ENCODE measurements around the gene ADAMTS2. TPM values are rescaled to one million over a fixed set of nuclear protein-coding genes. Genes with fewer than 3 reads are reported as not detected.

The ADAMTS2 gene
- total RNA-seq, 2 experiments from 2014 or later, result not detected

- H3K36me3 ChIP-seq (ENCODE audit: insufficient read depth, low read length), result no peaks in the 10 kb centered on the region
- H3K4me1 Mint-ChIP-seq (ENCODE audit: low read depth), result no peaks in the 10 kb centered on the region
- POLR2A ChIA-PET, result no interaction called here
- intact Hi-C loops (cut with DNase I, micrococcal nuclease), result no loop called here
- H3K9me3 Mint-ChIP-seq, result peaks cover 3% of the 10 kb centered on the region
- DNase-seq (peak in 2 of 14 experiments; percentile 2 to 27), ATAC-seq (ENCODE audit: poor library complexity) (no peak)
- H3K4me1 ChIP-seq (ENCODE audit: insufficient read depth, low read length), result no peaks in the 10 kb centered on the region
- CTCF ChIA-PET, result no interaction called here
- peaks cover 4 to 22% of the 10 kb centered on the region in 2 experiments for H3K9me3 ChIP-seq (ENCODE audit: control insufficient read depth in 1 of 2, insufficient read depth in 1 of 2, low read length in 2 of 2)
- no peak overlapping the region for H3K4me3 Mint-ChIP-seq
- no peak overlapping the region for H3K27ac ChIP-seq (ENCODE audit: low read depth in 1 of 2, low read length in 2 of 2)
- H3K4me3 ChIP-seq (ENCODE audit: low read length), result no peak overlapping the region
- H3K27me3 ChIP-seq (ENCODE audit: control insufficient read depth in 1 of 2, insufficient read depth in 2 of 2, low read length in 2 of 2), result no peaks in the 10 kb centered on the region
- no peaks in the 10 kb centered on the region for H3K36me3 Mint-ChIP-seq (ENCODE audit: low read depth)
- no peak overlapping the region for H3K27ac Mint-ChIP-seq
- H3K27me3 Mint-ChIP-seq, result no peaks in the 10 kb centered on the region
- TF ChIP-seq CTCF (IDR thresholded peaks at IDR 0.05), result no peak
Observed at GRCh38 chr5:179158556-179158955, 186.7 kb downstream of the ADAMTS2 start.

GRCh38 chr5:179154991-179155955 is 190.0 kb downstream of the ADAMTS2 start:
- H3K4me3 ChIP-seq (ENCODE audit: low read length), result no peak overlapping the region
- Mint-ChIP-seq H3K4me3 (no peak overlapping the region), H3K27me3 (no peaks in the 10 kb centered on the region), H3K27ac (no peak overlapping the region), H3K9me3 (no peaks in the 10 kb centered on the region), H3K36me3 (ENCODE audit: low read depth) (no peaks in the 10 kb centered on the region), H3K4me1 (ENCODE audit: low read depth) (no peaks in the 10 kb centered on the region)
- peaks cover 0 to 11% of the 10 kb centered on the region in 2 experiments for H3K9me3 ChIP-seq (ENCODE audit: control insufficient read depth in 1 of 2, insufficient read depth in 1 of 2, low read length in 2 of 2)
- no peak for ATAC-seq (ENCODE audit: poor library complexity)
- H3K4me1 ChIP-seq (ENCODE audit: insufficient read depth, low read length), result no peaks in the 10 kb centered on the region
- no peak overlapping the region for H3K27ac ChIP-seq (ENCODE audit: low read depth in 1 of 2, low read length in 2 of 2)
- no peaks in the 10 kb centered on the region for H3K36me3 ChIP-seq (ENCODE audit: insufficient read depth, low read length)
- no peaks in the 10 kb centered on the region for H3K27me3 ChIP-seq (ENCODE audit: control insufficient read depth in 1 of 2, insufficient read depth in 2 of 2, low read length in 2 of 2)
- intact Hi-C loops (cut with DNase I, micrococcal nuclease), result no loop called here
- DNase-seq, result peak in 1 of 14 experiments; percentile 12
- POLR2A ChIA-PET, result no interaction called here
- TF ChIP-seq CTCF (IDR thresholded peaks at IDR 0.05), result no peak
- CTCF ChIA-PET, result interaction anchor here (0.6 kb wide), 1 partner anchor 178 kb away, joined by 3 read pairs; no protein-coding TSS in a partner anchor

GRCh38 chr5:179154346-179154990 is 190.8 kb downstream of the ADAMTS2 start:
- no peak for TF ChIP-seq CTCF (IDR thresholded peaks at IDR 0.05)
- no peaks in the 10 kb centered on the region for H3K27me3 ChIP-seq (ENCODE audit: control insufficient read depth in 1 of 2, insufficient read depth in 2 of 2, low read length in 2 of 2)
- POLR2A ChIA-PET, result no interaction called here
- H3K4me3 ChIP-seq (ENCODE audit: low read length), result no peak overlapping the region
- no peaks in the 10 kb centered on the region for H3K4me1 ChIP-seq (ENCODE audit: insufficient read depth, low read length)
- H3K4me1 Mint-ChIP-seq (ENCODE audit: low read depth), result no peaks in the 10 kb centered on the region
- no peak overlapping the region for H3K4me3 Mint-ChIP-seq
- H3K27ac ChIP-seq (ENCODE audit: low read depth in 1 of 2, low read length in 2 of 2), result no peak overlapping the region
- CTCF ChIA-PET, result no interaction called here
- intact Hi-C loops (cut with DNase I, micrococcal nuclease), result no loop called here
- ATAC-seq (ENCODE audit: poor library complexity) (no peak), DNase-seq (peak in 1 of 14 experiments; percentile 27)
- no peaks in the 10 kb centered on the region for H3K27me3 Mint-ChIP-seq
- no peak overlapping the region for H3K27ac Mint-ChIP-seq
- H3K9me3 Mint-ChIP-seq, result no peaks in the 10 kb centered on the region
- H3K36me3 ChIP-seq (ENCODE audit: insufficient read depth, low read length), result no peaks in the 10 kb centered on the region
- peaks cover 0 to 11% of the 10 kb centered on the region in 2 experiments for H3K9me3 ChIP-seq (ENCODE audit: control insufficient read depth in 1 of 2, insufficient read depth in 1 of 2, low read length in 2 of 2)
- H3K36me3 Mint-ChIP-seq (ENCODE audit: low read depth), result no peaks in the 10 kb centered on the region
